ENCODE data around the gene NRTN. TPM values are rescaled to one million over a fixed set of nuclear protein-coding genes. Genes with fewer than 3 reads are reported as not detected.
"Not testable (repeated sequence)": the region's sequence is repeated elsewhere in the genome, so short reads cannot be mapped to it uniquely, and the experiment has no call there.

Gene NRTN
- total RNA-seq, 2 experiments from 2014 or later: 0.37 TPM; not detected in 1

DNA sequence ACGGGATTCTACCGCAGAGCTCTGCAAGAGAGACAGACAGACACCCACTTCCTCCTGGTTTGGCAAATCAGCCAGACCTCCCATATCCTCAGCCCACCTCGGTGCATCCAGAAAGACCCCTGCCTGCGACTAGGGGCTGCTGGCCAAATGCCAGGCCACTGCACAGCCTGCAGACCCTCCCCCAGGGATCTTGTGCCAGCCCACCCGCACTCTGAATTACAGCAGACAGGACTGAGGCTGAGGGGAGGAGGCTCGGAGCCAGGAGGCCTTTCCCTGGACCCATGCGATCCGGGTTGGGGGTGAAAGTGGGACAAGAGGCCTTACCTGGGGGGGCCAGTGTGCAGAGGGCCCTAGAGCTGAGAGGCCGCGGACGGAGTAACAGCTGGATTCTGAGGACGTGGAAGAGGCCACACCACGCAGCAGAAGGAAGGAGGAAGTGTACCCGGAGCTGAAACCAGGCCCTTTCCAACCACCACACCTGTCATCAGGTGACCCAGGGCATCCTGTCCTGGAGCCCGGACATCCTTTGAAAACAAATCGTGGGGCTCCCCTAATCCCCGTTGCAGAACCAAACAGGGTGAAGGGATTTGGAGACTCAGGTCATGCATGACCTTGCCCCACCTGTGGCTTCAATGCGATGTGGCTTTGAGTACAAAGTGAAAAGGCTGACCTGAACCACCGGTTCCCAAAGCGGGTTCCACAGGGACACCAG is 33.6 kb downstream of the NRTN start:
- peaks cover 11% of the 10 kb centered on the region for H3K4me1 Mint-ChIP-seq
- no peaks in the 10 kb centered on the region for H3K36me3 Mint-ChIP-seq (ENCODE audit: low read depth)
- ChIA-PET POLR2A (no interaction called here), CTCF (no interaction called here)
- H3K27ac Mint-ChIP-seq: no peak overlapping the region
- DNase-seq: no peak
- peaks cover 2% of the 10 kb centered on the region for H3K27me3 Mint-ChIP-seq
- no peak overlapping the region for H3K4me3 Mint-ChIP-seq
- no peaks in the 10 kb centered on the region for H3K9me3 Mint-ChIP-seq

DNA sequence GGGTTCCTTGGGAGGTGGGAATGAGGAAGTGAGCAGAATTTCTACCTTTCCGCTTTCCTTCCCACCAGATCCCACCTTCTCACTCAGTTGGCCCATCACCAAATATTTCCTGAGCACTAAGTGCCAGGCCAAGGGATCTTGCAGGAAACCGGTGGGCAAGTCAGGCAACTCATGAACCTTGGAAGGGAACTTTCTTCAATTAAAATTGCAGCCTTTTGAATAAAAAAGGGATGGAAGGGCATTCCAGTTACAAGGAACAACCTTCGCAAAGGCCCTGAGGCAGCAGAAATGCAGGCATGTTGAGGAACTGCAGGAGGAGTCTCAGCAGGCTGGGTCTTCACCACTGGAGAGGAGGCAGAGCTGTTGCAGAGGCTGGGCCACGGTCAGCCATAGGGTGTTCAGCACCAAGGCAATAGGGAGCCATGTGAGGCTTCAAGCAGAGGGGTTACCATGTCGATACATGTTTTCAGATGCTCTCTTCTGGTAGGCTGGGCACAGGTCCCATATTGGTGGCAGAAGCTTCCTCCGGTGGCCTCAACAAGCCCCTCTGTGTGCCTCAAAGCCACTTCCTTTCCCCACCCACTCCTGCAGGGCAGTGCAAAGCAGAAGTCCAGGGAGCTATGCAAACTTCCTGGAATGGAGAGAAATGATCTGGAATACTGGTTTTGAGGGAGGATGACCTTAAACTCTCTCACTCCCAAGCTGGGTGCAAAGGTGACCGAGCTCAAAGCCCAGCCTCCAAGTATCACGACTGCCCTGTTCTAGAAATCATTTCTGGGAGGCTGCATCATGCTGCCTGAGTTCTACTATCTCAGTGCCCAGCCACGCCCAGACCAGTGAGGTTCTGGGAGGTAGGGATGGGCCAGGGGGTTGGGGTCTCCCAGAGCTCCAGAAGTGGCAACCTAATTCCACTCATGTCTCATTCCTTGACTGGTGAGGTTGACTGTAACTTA is 34.5 kb downstream of the NRTN start, which contains the start of gene FUT6:
FUT6 (minus strand) TSS at position 638 of the 953 bp plus-strand sequence. CDS start 7,135 bp downstream, outside the sequence.
- peaks cover 2% of the 10 kb centered on the region for H3K27me3 Mint-ChIP-seq
- H3K4me3 Mint-ChIP-seq: no peak within 1 kb of the TSS
- no peak for DNase-seq
- H3K9me3 Mint-ChIP-seq: no peaks in the 10 kb centered on the region
- CTCF ChIA-PET: interaction anchor here (2.2 kb wide), 1 partner anchor 35 kb away, joined by 9 read pairs; no protein-coding TSS in a partner anchor
- POLR2A ChIA-PET: no interaction called here
- peaks cover 11% of the 10 kb centered on the region for H3K4me1 Mint-ChIP-seq
- no peak within 1 kb of the TSS for H3K27ac Mint-ChIP-seq
- no peaks in the 10 kb centered on the region for H3K36me3 Mint-ChIP-seq (ENCODE audit: low read depth)

DNA sequence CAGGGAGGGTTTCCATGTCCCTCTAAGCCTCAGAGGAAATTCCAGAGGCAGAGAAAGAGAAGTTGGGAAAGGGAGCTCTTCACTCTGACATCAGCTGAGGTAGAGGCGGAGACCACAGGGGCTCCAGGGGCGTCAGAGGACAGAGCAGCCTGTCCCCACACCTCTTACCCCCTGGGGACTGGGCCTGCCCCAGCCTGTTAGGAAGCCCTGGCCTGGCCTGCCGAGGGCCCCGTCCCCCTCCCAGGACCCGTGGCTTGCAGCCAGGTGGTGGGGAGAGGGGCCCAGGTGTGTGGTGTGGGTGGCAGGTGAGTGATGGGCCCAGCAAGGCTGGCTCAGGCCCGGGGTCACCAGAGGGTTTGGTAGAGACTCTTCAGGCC is 36.9 kb downstream of the NRTN start:
- H3K9me3 Mint-ChIP-seq; H3K27ac Mint-ChIP-seq; CTCF ChIA-PET; POLR2A ChIA-PET; DNase-seq; H3K27me3 Mint-ChIP-seq; H3K36me3 Mint-ChIP-seq (ENCODE audit: low read depth); H3K4me3 Mint-ChIP-seq: not testable (repeated sequence)
- H3K4me1 Mint-ChIP-seq: peaks cover 11% of the 10 kb centered on the region

DNA sequence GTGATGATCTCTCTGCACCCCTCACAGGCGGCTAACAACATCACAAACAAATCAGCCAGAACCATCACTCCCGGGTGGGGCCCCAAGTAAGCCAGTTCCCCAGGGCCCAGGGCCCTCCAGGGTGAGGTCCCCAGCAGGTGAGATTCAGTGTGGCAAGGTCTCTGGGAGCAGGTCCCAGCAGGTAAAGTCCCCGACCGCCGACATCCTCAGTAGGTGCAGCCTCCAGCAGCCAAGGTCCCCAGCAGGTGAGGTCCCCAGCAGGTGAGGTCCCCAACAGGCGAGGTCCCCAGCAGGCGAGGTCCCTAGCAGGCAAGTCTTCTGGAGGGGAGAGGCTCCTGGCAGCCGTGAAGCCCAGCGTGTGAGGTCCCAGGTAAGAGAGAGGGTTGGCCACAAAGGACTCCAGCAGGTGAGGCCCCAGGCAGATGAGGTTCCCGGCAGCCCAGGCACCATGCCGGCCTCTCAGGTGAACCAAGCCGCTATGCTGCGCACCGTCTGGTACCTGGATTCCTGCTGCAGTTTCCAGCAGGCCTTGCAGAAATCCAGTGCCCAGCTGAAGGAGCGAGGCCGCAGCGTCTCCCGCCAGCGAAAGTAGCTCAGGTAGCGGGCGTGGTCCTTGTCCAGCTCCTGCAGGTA is 38.5 kb downstream of the NRTN start:
- Mint-ChIP-seq H3K36me3 (ENCODE audit: low read depth) (no peaks in the 10 kb centered on the region), H3K27ac (no peak overlapping the region), H3K27me3 (no peaks in the 10 kb centered on the region), H3K4me3 (no peak overlapping the region), H3K4me1 (peaks cover 6% of the 10 kb centered on the region), H3K9me3 (no peaks in the 10 kb centered on the region)
- ChIA-PET POLR2A (no interaction called here), CTCF (no interaction called here)
- no peak for DNase-seq

DNA sequence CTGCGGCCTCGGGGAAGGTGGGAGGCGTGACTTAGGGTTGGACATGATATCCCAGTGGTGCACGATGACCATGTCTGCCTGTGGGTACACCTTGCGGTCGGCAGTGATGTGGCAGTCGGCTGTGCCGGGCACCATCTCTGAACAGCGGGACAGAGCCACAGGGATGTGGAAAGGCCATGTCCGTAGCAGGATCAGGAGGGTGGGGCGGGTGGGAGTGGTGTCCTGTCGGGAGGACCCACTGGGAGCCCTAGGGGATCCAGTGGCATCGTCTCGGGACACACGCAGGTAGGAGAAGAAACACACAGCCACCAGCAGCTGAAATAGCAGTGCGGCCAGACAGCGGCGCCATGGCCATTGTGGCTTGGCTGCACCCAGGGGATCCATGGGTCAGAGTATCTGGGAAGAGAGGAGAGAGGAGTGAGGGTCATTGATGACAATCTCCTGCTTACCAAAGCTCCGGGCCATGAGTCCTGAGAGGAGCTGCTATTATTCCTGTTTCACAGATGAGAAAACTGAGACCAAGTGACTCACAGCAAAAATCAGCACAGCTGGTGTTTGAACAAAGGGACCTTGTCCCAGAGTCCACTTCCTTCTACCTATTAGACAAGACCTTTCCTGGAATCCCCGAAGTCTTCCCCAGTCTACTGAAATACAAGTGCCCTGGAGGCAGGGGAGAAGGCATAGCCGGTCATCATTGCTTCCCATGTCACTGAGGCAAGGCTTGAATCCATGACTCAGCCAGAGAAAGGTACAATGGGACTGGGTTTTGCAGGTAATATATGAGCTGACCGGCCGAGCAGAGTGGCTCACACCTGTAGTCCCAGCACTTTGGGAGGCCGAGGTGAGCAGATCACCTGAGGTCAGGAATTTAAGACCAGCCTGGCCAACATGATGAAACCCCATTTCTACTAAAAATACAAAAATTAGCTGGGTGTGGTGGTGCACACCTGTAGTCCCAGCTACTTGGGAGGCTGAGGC is 39.9 kb downstream of the NRTN start:
- no peaks in the 10 kb centered on the region for H3K4me1 Mint-ChIP-seq
- H3K36me3 Mint-ChIP-seq (ENCODE audit: low read depth): no peaks in the 10 kb centered on the region
- H3K27ac Mint-ChIP-seq: no peak overlapping the region
- no peak for DNase-seq
- POLR2A ChIA-PET: no interaction called here
- no peak overlapping the region for H3K4me3 Mint-ChIP-seq
- H3K27me3 Mint-ChIP-seq: no peaks in the 10 kb centered on the region
- CTCF ChIA-PET: no interaction called here
- H3K9me3 Mint-ChIP-seq: no peaks in the 10 kb centered on the region

DNA sequence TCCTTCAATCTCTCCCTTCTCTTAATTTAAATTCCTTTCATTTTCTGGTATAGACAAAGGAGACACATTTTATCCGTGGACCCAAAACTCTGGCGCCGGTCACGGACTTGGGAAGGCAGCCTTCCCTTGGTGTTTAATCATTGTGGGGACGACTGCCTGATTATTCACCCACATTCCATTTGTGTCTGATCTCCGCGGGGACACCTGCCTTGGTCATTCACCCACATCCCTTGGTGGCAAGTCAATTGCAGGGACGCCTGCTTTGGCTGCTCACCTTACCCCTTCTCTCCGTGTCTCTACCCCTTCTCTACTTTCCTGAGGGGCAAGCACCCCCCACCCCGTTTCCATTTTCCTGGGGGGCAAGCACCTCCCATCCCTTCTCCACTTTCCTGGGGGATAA is 43.0 kb downstream of the NRTN start:
- POLR2A ChIA-PET; H3K27me3 Mint-ChIP-seq; DNase-seq; H3K27ac Mint-ChIP-seq; H3K4me1 Mint-ChIP-seq; CTCF ChIA-PET; H3K9me3 Mint-ChIP-seq; H3K4me3 Mint-ChIP-seq; H3K36me3 Mint-ChIP-seq (ENCODE audit: low read depth): not testable (repeated sequence)

DNA sequence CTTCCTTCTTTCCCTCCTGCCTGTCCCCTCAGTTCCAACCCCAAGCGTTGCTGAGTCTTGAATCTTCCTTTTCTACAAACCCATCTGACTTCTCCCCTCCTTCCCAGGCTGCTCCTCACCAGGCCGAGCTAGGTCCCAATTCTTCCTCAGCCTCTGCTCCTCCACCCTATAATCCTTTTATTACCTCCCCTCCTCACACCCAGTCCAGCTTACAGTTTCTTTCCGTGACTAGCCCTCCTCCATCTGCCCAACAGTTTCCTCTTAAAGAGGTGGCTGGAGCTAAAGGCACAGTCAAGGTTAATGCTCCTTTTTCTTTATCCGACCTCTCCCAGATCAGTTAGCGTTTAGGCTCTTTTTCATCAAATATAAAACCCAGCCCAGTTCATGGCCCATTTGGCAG is 43.8 kb downstream of the NRTN start:
- H3K27me3 Mint-ChIP-seq; H3K4me1 Mint-ChIP-seq; H3K36me3 Mint-ChIP-seq (ENCODE audit: low read depth); H3K27ac Mint-ChIP-seq; POLR2A ChIA-PET; DNase-seq; H3K4me3 Mint-ChIP-seq; H3K9me3 Mint-ChIP-seq; CTCF ChIA-PET: not testable (repeated sequence)

DNA sequence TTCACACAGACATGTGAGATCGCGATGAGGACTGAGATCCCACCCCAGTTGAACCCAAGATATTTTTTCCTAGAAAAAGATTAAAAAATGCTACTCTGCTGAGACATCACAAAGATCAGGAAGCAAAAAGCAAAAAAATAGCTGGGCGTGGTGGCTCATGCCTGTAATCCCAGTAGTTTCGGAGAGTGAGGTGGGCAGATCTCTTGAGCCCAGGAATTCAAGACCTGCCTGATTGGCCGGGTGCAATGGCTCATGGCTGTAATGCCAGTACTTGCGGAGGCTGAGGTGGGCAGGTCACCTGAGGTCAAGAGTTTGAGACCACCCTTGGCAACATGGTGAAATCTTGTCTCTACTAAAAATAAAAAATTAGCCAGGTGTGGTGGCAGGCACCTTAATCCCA is 45.3 kb downstream of the NRTN start:
- H3K36me3 Mint-ChIP-seq (ENCODE audit: low read depth): no peaks in the 10 kb centered on the region
- H3K27ac Mint-ChIP-seq: no peak overlapping the region
- H3K9me3 Mint-ChIP-seq: no peaks in the 10 kb centered on the region
- CTCF ChIA-PET: no interaction called here
- H3K4me3 Mint-ChIP-seq: no peak overlapping the region
- no peaks in the 10 kb centered on the region for H3K27me3 Mint-ChIP-seq
- DNase-seq: no peak
- H3K4me1 Mint-ChIP-seq: peaks cover 2% of the 10 kb centered on the region
- POLR2A ChIA-PET: no interaction called here

DNA sequence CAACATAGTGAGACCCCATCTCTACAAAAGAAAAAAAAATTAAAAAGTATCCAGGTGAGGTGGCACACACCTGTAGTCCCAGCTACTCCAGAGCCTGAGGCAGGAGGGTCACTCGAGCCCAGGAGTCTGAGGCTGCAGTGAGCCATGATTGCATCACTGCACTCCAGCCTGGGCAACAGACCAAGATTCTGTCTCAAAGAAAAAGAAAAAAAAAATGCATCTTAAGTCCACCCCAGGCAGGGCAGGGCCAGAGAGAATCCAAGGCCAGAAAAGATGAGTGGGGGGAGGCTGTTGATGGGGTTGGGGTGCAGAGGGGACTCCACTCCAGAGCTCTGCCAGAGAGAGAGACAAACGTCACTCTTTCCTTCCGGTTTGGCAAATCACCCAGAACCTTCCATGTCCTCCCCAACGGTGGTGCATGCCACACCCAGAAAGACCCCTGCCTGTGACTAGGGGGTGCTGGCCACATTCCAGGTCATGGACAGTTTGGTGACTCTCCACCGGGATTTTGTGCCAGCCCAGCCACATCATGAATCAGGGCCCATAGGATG is 46.0 kb downstream of the NRTN start:
- ChIA-PET POLR2A (no interaction called here), CTCF (no interaction called here)
- H3K4me1 Mint-ChIP-seq: peaks cover 2% of the 10 kb centered on the region
- H3K9me3 Mint-ChIP-seq: no peaks in the 10 kb centered on the region
- H3K27ac Mint-ChIP-seq: no peak overlapping the region
- no peak overlapping the region for H3K4me3 Mint-ChIP-seq
- no peak for DNase-seq
- H3K27me3 Mint-ChIP-seq: no peaks in the 10 kb centered on the region
- H3K36me3 Mint-ChIP-seq (ENCODE audit: low read depth): no peaks in the 10 kb centered on the region

DNA sequence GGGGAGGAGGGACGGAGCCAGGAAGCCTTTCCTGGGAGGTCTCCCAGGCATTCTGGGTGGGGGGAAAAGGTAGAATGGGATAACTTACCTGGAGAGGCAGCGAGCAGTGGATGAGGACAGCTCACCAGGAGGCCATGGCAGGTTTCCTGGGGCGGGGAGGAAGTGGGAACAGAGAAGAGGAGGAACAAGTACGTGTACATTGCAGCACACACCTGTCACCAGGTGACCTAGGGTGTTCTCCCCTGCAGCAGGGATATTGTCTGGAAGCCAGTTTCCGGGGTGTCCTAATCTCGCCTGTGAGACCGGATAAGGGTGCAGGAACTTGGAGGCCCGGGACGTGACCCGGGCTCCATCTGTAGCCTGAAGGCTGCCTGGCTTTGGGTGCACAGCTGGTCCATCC is 46.4 kb downstream of the NRTN start, which contains the start of gene FUT3:
FUT3 (minus strand) TSS at position 148 of the 400 bp plus-strand sequence.
- DNase-seq: no peak
- no peak within 1 kb of the TSS for H3K27ac Mint-ChIP-seq

DNA sequence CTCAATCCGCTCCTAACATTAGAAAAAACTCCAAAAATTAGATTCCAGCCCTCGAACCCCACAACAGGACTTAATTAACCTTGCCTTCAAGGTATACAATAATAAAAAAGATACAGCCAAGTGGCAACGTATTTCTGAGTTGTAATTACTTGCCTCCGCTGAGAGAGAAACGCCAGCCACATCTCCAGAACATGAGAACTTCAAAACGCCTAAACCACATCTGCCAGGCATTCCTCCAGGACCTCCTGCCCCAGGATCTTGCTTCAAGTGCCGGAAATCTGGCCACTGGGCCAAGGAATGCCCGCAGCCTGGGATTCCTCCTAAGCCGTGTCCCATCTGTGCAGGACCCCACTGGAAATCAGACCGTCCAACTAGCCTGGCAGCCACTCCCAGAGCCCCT is 49.3 kb downstream of the NRTN start:
- H3K36me3 Mint-ChIP-seq (ENCODE audit: low read depth); H3K9me3 Mint-ChIP-seq; H3K27ac Mint-ChIP-seq; H3K4me1 Mint-ChIP-seq; POLR2A ChIA-PET; H3K4me3 Mint-ChIP-seq; H3K27me3 Mint-ChIP-seq; DNase-seq: not testable (repeated sequence)
- CTCF ChIA-PET: interaction anchor here (0.6 kb wide), 1 partner anchor 338 kb away, joined by 3 read pairs; no protein-coding TSS in a partner anchor

More for the DNA sequence above, 46.4 kb downstream of the NRTN start, which contains the start of gene FUT3:
- ChIA-PET POLR2A (no interaction called here), CTCF (no interaction called here)
- Mint-ChIP-seq H3K27me3 (no peaks in the 10 kb centered on the region), H3K9me3 (no peaks in the 10 kb centered on the region), H3K4me3 (no peak within 1 kb of the TSS), H3K36me3 (ENCODE audit: low read depth) (no peaks in the 10 kb centered on the region), H3K4me1 (peaks cover 2% of the 10 kb centered on the region)

DNA sequence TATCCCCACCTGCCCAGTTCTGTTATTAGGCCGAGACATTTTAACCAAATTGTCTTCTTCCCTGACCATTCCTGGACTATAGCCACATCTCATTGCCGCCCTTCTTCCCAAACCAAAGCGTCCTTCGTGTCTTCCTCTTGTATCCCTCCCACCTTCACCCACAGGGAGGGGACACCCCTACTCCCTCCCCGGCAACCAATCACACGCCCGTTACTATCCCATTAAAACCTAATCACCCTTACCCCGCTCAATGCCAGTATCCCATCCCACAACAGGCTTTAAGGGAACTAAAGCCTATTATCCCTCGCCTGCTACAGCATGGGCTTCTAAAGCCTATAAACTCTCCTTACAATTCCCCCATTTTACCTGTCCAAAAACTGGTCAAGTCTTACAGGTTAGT is 50.3 kb downstream of the NRTN start:
- H3K4me1 Mint-ChIP-seq; H3K9me3 Mint-ChIP-seq; H3K27me3 Mint-ChIP-seq; CTCF ChIA-PET; POLR2A ChIA-PET; H3K27ac Mint-ChIP-seq; H3K36me3 Mint-ChIP-seq (ENCODE audit: low read depth); H3K4me3 Mint-ChIP-seq; DNase-seq: not testable (repeated sequence)
